GM12801 (cell line): ENCODE results near the gene GDNF.

Experiments used
- CTCF ChIP-seq: IDR thresholded peaks from one replicate; pipeline ENCODE4 v1.5.1; 2011; ENCODE audit warnings: control low read depth; ENCODE audit not compliant: insufficient read length; ENCODE audit errors: extremely low read depth

Gene GDNF

GRCh38 chr5:37830348-37830747 lies 9.5 kb downstream of the GDNF start:
- TF ChIP-seq CTCF = no peak

- TF ChIP-seq CTCF = no peak
Measured at GRCh38 chr5:37825334-37825915, 14.4 kb downstream of the GDNF start.

GRCh38 chr5:37823433-37824152 lies 16.2 kb downstream of the GDNF start:
- no peak for TF ChIP-seq CTCF

- no peak for TF ChIP-seq CTCF
Measured at GRCh38 chr5:37816883-37817282, 23.0 kb downstream of the GDNF start.

GRCh38 chr5:37816331-37816730 lies 23.5 kb downstream of the GDNF start:
- TF ChIP-seq CTCF = no peak

GRCh38 chr5:37815913-37816312 lies 23.9 kb downstream of the GDNF start:
- TF ChIP-seq CTCF = no peak

GRCh38 chr5:37814699-37815098 lies 25.1 kb downstream of the GDNF start:
- no peak for TF ChIP-seq CTCF
